IPS DF 19.7 (cell line): ENCODE data around the gene MAP3K4.

Experiments used
- DNase-seq: peaks from one replicate; pipeline ENCODE4 v3.0.0-alpha.2; 2013; ENCODE audit warnings: low read depth, low spot score

The MAP3K4 gene

DNA sequence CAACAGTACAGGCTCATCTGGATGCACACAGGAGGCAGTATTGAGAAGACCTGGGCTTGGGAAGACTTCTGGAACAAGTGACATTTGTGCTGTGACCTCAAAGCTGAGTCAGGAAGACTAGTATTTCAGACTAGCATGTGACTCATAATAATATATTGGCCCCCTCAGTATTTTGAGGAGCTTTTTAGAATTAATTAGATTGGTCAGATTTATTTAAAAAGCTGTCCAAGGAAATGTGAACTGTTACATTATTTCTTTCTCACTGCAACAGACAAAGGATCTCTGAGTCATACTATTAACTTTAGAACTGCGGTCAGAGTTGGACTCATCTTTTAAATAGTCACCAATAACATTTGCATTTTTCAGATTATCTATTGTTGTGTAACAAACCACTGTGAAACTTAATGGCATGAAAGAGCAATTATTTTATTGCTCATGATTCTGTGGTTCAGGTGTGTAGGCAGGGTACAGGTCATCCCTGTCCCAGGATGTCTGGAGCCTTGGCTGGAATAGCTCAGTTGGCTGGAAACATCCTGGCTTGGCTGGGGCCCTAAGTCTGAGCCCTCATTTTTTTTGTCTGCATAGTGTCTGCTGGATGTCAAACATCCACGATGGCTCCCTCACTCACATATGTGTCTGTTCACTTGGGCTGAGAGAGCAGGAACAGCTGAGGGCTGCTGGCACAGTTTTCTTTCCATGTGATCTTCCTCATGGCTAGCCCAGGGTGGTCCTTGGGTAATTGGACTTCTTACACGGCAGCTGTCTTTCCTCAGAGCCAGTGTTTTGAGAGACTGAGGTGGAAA, 46.9 kb downstream of the MAP3K4 start:
- DNase-seq, result no peak

DNA sequence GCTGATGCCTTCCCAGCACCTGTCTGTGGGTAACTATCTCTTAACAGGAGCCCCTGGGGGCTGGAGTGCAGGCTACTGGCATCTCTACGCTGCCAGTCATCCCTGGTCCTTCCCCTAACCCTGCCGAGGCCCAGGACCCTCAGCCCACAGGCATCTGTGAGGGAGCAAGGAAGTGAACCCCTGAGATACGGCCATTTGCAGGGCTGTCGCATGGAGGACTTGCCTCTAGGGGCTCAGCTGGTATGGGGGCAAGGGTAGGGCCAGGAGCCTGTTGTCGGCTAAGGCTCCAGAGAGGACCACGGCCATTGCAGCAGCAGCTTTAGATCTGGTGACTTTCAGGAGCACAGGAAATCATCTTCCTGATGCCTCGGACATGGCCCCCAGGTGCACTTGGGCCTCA, 49.7 kb downstream of the MAP3K4 start:
- DNase-seq, result no peak

DNA sequence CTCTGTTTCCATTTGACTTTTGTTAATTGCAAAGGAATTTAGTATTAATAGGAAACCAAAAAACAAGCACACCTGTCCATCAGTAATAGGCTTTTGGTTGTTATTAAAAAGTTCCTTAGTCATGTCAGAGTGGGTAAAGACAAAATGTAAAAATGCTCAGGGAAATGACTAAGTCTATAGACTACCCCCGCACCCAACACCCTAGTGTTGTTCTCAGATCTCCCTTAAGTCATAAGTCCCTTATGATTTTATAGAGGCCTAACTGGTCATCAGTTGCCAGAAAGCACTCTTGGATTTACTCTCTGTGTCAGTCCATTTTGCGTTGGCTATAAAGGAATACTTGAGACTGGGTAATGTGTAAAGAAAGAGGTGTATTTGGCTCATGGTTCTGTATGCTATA, 52.8 kb downstream of the MAP3K4 start:
- no peak for DNase-seq

DNA sequence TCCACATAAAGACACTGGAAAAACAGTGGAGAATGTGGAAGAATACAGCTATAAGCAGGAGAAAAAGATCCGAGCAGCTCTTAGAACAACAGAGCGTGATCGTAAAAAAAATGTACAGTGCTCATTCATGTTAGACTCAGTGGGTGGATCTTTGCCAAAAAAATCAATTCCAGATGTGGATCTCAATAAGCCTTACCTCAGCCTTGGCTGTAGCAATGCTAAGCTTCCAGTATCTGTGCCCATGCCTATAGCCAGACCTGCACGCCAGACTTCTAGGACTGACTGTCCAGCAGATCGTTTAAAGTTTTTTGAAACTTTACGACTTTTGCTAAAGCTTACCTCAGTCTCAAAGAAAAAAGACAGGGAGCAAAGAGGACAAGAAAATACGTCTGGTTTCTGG, 57.1 kb downstream of the MAP3K4 start:
- DNase-seq, result no peak

DNA sequence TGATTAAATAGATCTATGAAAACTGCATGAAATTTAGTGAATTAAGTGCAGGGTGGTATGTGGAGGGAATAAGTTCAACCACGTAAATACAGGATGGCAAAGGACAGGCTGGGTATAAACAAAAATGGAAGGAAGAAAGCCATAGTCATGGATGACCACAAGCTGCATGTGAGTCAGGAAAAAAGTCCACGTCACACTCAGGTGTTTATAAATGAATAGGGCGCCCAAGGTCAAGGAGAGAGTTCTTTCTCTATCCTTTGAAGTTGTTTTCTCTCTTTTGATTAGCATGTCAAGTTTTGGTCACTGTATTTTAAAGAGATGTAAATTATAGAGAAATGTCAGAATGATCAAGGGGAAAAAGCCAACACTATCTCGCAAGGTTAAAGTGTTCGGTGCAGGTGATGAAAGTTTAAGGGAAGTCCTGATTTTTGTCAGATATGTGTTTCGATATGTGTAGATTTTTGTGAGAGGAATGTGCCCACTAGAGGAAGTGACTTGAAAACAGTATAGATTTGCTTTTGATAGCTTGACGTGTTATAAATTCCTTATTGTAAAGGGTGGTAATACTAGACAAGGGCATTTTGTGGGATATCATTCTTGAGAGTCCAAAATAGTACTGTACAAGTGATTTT, 58.7 kb downstream of the MAP3K4 start:
- no peak for DNase-seq

DNA sequence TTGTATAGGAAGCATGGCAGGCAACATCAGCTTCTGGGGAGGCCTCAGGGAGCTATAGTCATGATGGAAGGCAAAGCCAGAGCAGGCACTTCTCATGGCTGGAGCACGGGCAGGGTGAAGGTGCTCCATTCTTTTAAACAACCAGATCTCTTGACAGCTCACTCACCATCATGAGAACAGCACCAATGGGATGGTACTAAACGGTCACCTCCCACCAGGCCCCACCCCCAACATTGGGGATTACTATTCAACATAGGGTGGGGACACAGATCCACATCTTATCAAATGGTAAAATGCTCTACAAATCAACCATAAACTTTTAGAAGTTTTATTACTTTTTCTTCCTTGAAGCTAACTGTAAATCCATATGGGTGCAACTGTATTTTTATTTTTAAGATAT, 61.5 kb downstream of the MAP3K4 start:
- DNase-seq, result no peak

DNA sequence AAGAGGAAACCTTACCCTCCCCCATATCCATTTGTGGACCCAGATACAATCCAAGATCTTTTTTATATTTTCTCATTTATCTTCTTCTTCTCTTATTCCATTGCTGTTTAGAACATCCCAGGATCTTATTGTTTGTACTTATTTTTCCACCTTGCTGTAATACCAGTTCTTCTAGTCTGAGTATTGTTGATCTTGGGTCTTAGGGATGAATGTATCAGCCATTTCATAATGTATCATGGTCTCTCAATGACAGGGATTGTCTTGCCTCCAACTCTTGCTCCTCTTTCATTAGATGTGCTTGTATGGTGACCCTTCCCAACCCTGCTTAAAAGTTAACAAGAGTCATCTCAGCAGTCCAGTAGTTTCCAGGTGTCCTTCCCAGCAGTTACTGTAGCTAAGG, 63.3 kb downstream of the MAP3K4 start:
- no peak for DNase-seq

DNA sequence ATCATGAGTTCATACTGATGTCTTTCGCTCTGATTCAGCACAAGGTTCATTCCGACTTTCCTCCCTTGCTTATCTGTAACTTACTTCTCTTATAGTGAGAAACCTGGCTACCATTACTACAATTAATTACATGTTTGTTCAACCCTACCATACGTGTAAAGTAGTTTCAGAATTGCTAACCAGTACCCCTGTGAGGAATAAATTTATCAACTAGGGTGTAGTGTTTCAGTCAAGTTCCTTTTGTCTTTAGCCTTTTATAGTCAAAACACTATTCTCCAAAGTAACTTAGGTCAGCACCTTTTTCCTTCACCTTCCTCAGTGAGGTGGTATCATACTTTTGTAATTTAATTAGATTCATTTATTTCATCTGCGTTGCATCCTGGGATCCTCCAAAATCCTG, 64.9 kb downstream of the MAP3K4 start:
- DNase-seq, result no peak

DNA sequence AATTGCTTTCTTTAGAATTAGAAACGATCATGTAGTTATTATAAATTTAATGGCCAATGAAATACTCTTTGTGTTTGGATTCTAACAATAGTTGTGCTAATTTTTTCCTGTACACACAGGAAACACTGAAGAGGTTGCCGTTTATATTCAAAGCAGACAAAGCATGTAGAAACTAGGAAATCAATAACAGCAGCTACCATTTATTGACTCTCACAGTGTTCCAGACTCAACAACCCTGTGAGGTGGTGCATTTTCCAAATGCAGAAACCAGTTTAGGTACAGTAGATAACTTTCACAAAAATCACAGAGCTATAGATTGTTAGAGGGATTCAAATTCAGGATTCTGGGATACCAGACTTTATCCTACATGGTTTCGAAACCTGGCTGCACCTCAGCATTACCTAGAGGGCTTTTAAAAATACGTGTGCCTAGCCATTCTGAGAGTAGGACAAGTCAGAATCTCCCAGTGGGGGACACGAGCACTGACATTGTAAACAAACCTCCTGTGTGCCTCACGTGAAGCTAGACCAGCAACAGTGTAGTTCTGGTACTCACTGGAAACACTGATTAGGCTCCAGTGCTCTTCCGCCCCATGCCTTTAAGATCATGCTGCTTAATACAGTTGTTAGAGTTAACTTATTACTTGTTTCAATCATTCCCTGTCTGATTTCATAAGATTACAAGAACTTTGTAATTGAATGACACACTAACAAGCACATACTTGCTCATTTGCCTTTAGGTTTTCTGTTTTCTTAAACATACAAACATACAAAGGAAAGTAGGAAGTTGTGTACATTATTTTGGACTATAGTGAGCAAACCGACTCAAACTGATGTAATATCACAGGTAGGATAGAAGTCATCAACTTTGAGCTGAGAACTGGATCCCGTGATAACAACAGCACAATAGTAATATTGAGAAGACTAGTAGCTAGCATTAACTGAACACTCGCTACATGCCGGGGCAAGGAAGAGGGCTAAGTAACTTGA, 65.8 kb downstream of the MAP3K4 start:
- no peak for DNase-seq

DNA sequence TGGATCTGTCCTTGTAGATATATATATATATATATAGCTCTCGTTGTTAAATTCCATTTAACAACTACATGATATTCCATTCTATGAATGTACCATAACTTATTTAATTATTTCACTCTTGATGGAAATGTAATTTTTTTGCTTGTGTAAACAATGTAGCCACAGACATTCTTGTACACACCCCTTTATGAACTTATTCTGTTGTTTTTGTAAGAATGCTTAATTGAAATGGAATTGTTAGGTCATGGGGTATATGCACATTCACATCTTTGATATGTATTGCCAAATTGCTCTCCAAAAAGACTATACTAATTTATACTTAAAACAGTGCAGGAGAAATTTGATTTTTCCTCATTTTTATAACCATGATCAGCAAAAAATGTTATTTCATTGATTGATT, 67.2 kb downstream of the MAP3K4 start:
- DNase-seq, result no peak

DNA sequence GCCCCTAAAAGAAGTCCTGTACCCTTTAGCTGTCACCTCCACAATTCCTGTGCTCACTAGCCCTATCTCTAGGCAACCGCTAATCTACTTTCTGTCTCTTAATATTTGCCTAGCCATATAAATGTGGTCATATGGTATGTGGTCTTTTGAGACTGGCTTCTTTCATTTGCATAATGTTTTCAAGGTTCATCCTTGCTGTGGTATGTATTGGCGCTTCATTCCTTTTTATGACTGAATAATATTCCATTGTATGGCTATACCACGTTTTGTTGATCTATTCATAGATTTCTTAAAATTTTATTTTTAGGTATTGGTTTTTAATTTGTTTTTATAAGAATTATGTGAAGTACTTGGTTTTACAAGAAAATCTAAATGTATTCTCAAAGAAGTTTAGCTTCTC, 70.0 kb downstream of the MAP3K4 start:
- no peak for DNase-seq

DNA sequence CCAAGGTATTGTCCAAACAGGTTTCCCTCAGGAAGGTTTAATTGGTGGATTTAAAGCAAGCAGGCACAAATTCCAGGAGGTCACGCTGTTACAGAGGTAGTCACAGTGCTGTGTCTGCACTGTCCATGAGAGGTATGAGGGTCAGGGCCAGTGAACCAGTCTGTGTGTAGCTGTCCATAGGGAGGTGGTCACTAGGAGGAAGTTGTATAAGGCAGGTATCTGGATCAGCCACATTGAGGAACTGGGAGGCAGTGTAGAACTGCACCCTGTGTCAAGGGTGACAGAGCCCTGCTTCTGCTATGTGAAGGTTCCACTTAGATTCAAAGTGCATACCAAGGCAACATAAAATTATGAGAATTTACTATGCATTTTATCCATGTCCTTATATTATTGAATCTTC, 73.3 kb downstream of the MAP3K4 start:
- DNase-seq, result no peak

DNA sequence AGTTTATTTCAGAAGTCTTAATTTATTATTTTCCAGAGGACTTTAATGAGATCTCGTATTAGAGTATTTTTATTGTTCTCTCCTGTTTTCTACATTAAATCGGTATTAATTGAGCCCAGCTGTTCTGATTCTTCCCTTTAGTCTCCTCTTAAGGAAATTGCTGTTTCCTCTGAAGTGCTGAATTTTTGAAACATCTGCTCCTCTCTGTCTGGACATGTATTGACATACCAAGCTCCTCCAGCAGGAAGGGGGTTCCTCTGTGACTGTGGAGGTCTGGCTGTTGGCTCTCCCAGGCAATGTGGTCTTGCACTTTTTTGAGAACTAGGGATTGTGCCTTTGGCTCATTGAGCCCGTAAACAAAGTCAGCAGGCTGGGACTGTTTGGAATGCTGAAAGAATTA, 74.9 kb downstream of the MAP3K4 start:
- no peak for DNase-seq

DNA sequence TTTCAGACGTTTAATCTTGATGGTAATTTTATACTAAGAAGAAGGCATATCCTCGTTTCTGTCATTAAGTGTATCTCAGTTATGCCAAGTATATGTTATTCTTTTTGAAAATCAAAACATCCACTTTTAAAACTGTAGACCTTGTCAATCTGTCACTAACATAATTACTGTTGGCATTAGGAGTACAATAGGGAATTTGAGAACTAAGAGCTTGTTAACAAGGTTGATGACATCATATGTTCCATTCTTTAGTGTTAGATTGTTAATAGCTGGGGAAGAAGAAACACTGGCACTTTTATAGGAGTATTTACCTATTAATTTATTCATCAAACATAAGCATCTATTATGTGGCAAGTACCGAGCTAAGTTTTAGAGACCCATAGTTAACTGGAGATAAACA, 76.2 kb downstream of the MAP3K4 start:
- DNase-seq, result no peak

DNA sequence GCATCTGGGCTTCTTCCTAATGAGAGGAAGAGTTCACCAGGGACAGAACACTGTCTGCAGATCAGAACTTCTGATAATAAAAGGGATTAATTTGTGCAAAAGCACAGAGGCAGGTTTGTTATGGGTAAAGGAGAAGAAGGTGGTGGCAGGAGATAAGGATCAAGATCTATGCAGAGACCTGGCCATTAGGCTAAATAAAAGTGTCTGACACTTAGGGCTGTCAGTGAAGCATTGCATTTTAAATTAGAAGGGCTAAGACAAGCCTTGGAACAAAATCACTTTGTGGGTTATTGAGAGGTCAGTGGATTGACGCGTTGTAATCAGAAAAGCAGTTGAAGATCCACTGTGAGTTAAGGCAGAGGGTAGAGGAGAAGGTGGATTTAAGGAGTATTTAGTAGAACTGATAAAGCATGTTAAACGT, 76.8 kb downstream of the MAP3K4 start:
- DNase-seq, result no peak

DNA sequence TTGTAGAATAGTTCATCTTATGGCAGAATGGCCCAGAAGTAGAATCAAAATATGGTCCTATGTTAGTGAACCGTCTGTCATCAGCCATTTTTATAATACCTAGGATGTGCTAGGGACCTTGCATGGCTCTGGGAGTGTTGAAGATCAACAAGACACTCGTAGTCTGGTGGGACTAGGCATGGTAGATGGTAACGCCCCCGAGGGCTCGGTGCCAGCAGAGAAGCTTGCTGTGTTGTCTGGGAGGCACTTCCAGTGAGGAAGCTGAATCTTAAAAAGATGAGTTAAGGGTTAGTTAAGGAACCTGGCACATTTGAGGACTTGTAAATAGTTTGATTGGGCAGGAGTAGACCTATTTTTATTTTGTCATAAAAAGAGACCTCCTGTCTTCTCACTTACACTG, 82.4 kb downstream of the MAP3K4 start:
- no peak for DNase-seq

DNA sequence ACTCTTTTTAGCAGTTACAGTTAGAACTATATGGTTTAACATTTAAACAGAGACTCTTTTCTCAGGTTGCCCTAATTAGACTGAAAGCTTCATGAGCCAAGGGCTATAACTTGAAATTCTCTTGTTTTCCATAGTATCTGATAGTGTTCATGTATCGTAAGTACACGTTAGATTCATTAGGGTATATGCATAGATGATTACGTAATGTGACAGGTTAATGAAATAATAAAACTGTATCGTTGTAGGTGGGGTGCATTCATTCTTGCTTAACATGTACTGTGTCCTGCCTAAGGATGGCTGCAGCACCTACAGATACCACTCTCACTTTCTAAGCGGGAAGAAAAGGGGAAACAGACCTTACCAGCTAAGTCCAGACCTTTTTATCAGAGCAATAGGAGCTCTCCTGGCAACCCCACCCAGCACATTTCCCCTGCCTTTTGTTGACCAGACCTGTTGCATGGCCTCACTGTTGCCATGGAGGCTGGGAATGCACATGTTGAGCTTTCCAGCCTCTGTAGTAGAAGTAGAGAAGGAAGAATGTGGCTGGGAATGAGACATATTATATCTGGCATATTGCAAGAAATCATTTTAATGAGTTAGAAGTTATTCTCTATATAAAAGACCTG, 83.0 kb downstream of the MAP3K4 start:
- no peak for DNase-seq

DNA sequence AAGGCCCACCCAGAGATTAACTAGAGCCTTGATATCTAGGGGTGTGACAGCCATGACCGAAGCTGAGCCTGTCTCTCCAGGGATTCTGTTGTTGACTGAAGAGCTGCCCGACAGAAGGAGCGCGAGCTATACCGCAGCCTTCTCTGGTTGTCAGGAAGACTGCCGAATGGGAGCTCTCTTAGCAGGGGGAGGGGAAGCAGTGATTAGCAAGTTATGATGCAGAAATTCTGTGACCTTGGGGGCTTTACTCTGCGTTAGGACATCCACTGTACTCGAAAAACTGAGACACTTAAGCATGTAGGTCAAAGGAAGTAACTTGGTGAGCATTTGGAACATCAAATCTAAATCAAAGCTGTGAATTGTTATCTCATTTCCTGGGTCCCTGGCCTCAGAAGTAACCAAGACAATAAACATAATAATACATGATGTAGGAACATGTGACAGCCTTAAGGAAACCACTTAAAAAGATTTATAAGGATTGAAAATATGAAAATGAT, 84.7 kb downstream of the MAP3K4 start:
- no peak for DNase-seq

DNA sequence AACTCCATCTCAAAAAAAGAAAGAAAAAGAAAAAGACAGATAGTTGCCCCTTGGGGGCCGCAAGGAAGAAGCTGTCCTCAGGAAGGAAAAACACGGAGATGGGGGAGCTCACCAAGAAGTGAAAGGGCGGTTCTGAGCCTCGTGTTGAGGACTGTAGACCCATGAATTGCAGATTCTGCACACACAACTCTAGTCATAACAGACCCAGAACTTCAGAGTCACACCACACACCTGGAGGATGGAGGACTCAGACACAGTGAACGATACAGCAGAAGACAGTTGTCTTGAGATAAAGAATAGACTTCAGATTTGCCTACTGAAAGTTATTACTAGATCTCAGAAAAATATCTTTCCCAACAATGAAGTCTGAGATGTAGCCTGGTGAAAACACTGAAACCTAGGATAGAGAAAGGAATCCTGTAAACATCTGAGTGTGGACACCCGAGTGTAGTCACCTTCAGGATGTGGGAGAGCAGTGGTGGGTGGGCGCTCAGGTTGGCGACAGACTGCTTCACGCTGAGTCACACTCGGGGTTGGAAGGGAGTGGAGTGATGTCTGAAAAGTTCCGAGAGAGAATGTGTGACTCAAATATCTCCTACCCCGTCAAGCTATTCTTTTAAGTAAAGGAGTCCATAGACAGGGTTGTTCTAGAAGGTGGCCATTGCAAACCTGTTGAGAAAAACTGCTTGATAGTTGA, 88.1 kb downstream of the MAP3K4 start:
- no peak for DNase-seq

DNA sequence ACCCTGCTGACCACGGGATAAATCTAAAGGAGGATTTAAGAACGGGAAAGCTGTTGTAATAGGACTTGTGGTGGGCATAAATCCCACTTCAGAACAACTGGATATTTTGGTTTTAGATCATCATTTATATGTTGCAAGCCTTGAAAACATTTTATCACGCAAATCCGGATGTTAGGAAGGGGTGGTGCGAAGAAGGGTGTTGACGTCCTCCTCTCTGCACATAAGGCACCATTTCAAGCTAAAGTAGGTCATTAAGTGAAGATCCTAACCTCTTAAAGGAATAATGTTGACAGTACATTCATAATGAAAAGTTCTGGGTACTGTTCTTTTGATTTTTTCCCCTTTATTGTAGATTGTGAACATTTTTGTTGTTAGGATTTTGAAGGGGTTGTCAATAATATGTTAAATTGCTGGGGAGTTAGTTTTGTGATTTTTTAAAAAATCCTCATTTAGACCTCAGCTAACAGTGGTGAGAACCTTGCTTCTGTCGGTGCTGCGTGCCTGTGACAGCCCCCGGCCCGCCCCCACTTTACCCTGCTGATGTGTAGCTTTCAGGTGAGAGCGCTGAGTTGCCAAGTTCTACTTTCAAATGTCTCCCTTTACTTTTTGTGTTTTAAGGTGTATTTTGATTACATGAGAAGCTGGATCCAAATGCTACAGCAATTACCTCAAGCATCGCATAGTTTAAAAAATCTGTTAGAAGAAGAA, 88.8 kb downstream of the MAP3K4 start:
- no peak for DNase-seq
